VCaP (cell line): ENCODE data around the gene TMEM184A.

Experiments used
- H3K27ac ChIP-seq: fragments of 450-650 bp; 2 replicates; pipeline ENCODE4 v1.5.1; 2017
- CTCF ChIP-seq: fragments of 450-650 bp; conservative IDR thresholded peaks from 2 replicates; pipeline ENCODE4 v1.5.1; 2017; ENCODE audit warnings: mild to moderate bottlenecking, moderate library complexity

Gene TMEM184A

DNA sequence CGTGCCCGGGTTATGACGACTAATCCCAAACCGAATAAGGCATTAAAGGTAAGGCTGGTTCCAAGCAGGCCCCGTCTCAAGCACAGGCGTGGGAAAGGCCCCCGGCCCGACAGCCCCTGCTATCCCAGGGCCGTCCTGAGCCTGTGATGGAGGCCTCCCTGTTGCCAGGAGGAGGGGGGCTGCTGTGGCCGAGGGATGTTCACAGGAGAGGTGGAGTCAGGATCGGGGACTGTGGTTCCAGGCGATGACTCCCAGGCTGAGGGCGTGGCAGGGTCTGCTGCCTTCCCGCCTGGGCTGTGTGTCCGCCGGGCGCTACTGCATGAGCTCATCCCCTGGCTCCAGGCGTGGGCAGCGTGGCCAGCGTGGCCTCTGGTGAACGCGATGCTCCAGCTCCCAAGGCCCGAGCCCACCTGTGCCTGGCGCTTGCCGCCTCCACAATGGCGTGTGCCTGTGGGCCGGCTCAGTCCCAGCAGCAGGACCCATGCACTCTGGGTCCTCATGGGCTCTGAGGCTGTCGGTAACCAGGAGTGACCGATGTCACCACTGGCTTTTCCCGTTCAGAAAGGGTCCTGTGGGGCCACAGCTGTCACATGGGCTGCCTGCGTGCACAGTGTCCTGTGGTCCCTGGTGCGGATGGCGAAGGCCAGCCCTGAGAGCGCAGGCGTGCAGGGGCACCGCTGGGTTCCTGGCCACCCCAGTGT, 16.7 kb downstream of the TMEM184A start:
- TF ChIP-seq CTCF, result no peak
- H3K27ac ChIP-seq, result no peak overlapping the region

DNA sequence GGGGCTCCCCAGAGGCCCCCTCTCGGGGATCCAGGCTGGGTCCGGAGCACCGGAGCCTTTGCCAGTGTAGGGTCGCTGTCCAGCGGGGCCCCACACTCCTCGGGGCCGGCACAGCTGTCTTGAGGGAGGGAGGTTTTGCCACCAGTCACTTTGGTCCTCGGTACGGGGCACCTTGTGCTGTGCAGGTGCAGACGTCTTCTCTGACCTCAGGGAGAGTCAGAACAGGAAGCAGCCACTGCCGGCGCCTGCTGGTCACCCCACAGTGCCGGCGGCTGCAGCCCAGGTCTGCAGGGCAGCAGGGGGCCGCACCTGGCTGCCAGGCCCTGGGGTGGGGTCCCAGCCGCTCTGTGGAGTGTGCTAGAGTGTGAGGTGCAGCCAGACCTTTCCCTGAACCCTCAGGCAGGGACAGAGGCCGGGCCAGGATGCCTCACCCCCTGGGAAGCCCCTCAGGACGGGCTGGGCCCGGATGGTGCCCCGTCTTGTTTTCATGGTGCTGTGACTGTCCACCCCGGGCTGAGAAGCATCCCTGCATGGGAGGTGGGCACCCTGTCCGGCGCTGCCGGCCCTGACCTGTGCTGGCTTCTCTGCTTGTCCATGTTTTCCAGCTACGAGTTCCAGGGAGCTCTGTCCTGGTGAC, 17.3 kb downstream of the TMEM184A start:
- H3K27ac ChIP-seq, result no peak overlapping the region
- TF ChIP-seq CTCF, result no peak

DNA sequence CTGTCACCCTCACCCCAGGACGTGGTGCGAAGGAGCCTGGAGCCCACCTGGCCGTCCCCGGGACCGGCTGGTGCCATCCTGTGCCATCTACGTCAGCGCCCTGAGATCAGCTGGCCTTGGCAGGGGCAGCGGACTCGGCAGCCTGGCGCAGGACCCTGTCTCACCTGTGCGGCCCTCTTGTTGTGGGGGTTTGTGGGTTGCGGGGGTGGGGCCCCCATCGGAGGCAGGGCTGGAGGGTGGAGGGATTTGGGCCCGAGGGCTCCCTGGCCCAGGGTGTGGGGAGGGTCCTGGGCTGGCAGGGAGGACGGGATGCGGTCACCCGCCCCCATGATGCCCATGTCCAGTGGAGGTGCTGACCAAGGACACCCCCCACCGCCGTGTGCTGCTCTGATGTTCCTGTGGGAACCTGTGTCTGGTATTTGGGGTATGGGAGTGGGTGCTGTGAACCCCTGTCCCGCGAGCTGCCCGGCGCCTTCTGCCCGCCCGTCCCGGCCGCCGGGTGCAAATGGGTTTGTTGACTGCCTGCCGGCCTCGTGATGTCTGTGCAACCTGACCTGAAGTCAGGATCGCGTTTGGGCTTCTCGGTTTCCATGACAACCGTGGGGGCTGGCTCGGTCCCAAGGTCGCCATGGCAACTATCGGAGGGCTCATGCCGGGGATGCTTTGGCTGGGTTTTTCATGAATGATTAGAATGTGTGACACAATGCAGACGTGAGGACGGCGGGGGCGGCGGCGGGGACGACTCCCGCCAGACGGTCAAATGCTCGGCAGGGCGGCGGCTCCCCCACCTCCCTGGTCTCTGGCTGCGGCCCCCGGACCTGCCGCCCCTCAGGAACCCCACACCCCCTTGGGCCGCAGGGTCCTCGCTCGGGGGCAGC, 18.2 kb downstream of the TMEM184A start:
- TF ChIP-seq CTCF, result no peak
- H3K27ac ChIP-seq, result no peak overlapping the region

DNA sequence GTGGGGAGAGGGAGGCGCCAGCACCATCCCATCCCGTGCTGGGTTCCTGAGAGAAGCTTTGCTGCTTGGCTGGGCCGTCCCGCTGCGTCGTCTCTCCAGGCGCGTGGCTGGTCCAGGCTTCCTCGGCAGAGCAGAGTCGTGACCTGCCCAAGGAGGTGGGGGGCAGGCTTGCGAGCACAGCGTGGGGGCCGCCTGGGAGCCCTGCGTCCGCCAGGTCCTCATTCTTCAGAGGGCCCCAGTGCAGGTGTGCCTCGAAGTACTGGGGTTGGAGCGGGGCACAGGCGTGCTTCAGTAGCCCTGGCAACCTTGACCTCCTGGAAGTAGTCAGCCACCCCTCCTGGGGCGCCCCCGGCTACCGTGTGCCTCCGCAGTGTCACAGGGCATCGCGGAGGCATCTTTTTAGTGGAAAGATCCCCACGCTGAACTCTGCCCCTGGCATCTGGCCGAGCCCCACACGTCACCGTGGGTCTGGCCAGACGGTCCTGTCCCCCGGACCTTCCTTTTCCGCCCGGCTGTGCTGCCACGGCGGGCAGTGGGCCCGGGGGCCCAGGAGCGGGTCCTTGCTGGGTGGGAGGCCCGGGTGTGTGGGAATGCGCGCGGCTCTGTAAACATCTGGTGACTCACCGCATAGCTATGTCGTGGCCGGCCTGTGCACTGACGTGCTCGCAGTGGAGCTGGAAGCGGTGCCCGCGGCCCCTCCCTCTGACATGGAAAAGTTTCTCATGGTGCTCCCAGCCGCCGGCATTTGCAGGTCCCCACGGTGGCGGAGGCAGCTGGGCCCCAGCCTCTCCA, 19.1 kb downstream of the TMEM184A start:
- no peak overlapping the region for H3K27ac ChIP-seq
- no peak for TF ChIP-seq CTCF

DNA sequence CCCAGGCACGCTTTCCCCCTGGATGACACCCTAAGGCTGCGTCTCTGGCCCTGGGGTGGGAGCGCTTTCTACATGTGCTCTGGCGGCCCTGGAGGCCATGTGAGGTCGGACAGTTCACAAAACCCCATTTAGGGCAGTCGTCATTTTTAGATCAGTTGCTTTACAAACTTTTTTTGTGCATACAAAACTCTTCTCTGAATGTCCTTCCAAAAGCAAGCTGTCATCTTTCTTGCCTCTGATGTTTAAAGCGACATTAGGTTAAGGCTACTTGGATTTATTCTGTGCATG, 19.6 kb downstream of the TMEM184A start:
- H3K27ac ChIP-seq, result no peak overlapping the region
- TF ChIP-seq CTCF, result no peak

- H3K27ac ChIP-seq, result no peak overlapping the region
- TF ChIP-seq CTCF, result no peak
These were observed 20.1 kb downstream of the TMEM184A start for GRCh38 chr7:1535701-1536454.
